Astrocyte (in vitro differentiated cells and primary cell): ENCODE measurements around the gene EIF4A2. TPM values are rescaled to one million over a fixed set of nuclear protein-coding genes. Genes with fewer than 3 reads are reported as not detected.
A peak's percentile ranks its signal among the peaks of the same experiment; 100 is the strongest.

Experiments
- DNase-seq: peaks from one replicate; pipeline ENCODE4 v3.0.0-alpha.2; 2010; ENCODE audit warnings: low read depth
- FAIRE-seq: peaks from 2 replicates; lab custom pipeline; 2011; peaks lifted over from hg19 to GRCh38; lab: Jason Lieb, UNC
- H2AFZ ChIP-seq: 2 replicates; pipeline ENCODE4 v1.6.0; 2012; ENCODE audit warnings: low read depth, low read length, inconsistent platforms
- H3K27ac ChIP-seq: 2 replicates; pipeline ENCODE4 v1.5.1; 2011; ENCODE audit warnings: low read depth, low read length, inconsistent platforms
- H3K27me3 ChIP-seq: 2 replicates; pipeline ENCODE4 v1.6.0; 2011; ENCODE audit warnings: low read length, inconsistent platforms; ENCODE audit not compliant: insufficient read depth
- H3K36me3 ChIP-seq: 2 replicates; pipeline ENCODE4 v1.5.1; 2011; ENCODE audit warnings: low read length, inconsistent platforms; ENCODE audit not compliant: insufficient read depth
- H3K4me1 ChIP-seq: 2 replicates; pipeline ENCODE4 v1.5.1; 2011; ENCODE audit warnings: low read length, inconsistent platforms; ENCODE audit not compliant: insufficient read depth
- H3K4me2 ChIP-seq: 2 replicates; pipeline ENCODE4 v1.6.0; 2012; ENCODE audit warnings: low read length, inconsistent platforms
- H3K4me3 ChIP-seq: 2 replicates; pipeline ENCODE4 v1.5.1; 2011; ENCODE audit warnings: low read depth, mild to moderate bottlenecking, low read length, inconsistent platforms; ENCODE audit not compliant: insufficient read depth
- H3K79me2 ChIP-seq: 2 replicates; pipeline ENCODE4 v1.6.0; 2012; ENCODE audit warnings: mild to moderate bottlenecking, low read length, inconsistent platforms; ENCODE audit not compliant: insufficient read depth
- H3K9ac ChIP-seq: 2 replicates; pipeline ENCODE4 v1.6.0; 2012; ENCODE audit warnings: mild to moderate bottlenecking, low read length, inconsistent platforms
- H3K9me3 ChIP-seq: 2 replicates; pipeline ENCODE4 v1.5.1; 2012; ENCODE audit warnings: low read depth, mild to moderate bottlenecking, low read length, inconsistent platforms; ENCODE audit not compliant: insufficient read depth
- H4K20me1 ChIP-seq: 2 replicates; pipeline ENCODE4 v1.6.0; 2012; ENCODE audit warnings: low read length, inconsistent platforms; ENCODE audit not compliant: insufficient read depth
- H3K27ac Mint-ChIP-seq: one replicate; pipeline ENCODE4 v1.8.0; 2021; ENCODE audit warnings: mild to moderate bottlenecking, mixed read lengths; ENCODE audit not compliant: unreplicated experiment
- H3K27me3 Mint-ChIP-seq: one replicate; pipeline ENCODE4 v1.8.0; 2021; ENCODE audit warnings: low read depth, mixed read lengths; ENCODE audit not compliant: unreplicated experiment
- H3K36me3 Mint-ChIP-seq: one replicate; pipeline ENCODE4 v1.8.0; 2021; ENCODE audit warnings: low read depth, mixed read lengths; ENCODE audit not compliant: unreplicated experiment
- H3K4me1 Mint-ChIP-seq: one replicate; pipeline ENCODE4 v1.8.0; 2021; ENCODE audit warnings: low read depth, mixed read lengths; ENCODE audit not compliant: unreplicated experiment
- H3K4me3 Mint-ChIP-seq: one replicate; pipeline ENCODE4 v1.8.0; 2021; ENCODE audit warnings: mild to moderate bottlenecking, moderate library complexity, mixed read lengths; ENCODE audit not compliant: unreplicated experiment
- H3K9me3 Mint-ChIP-seq: one replicate; pipeline ENCODE4 v1.8.0; 2021; ENCODE audit warnings: mild to moderate bottlenecking, mixed read lengths; ENCODE audit not compliant: unreplicated experiment
- CTCF ChIP-seq: IDR thresholded peaks from 2 replicates; pipeline ENCODE4 v1.5.1; 2011; ENCODE audit warnings: low read depth, mild to moderate bottlenecking, inconsistent platforms, low read length, moderate library complexity; ENCODE audit not compliant: insufficient read depth
- EZH2 ChIP-seq: IDR thresholded peaks from 2 replicates; pipeline ENCODE4 v1.6.1; 2012; ENCODE audit warnings: mild to moderate bottlenecking, low read length, inconsistent platforms; ENCODE audit not compliant: insufficient read depth
- total RNA-seq: library from RNA; stranded (reverse); gene quantifications from 2 replicates; pipeline ENCODE4 v1.2.1, GENCODE V29; 2021

EIF4A2 gene
- total RNA-seq, 1 donor from 2014 or later: 323 TPM

GRCh38 chr3:186757214-186757613, 26.2 kb upstream of the EIF4A2 start:
- H3K9me3 ChIP-seq: no peaks in the 10 kb centered on the region
- Mint-ChIP-seq H3K27ac (no peak overlapping the region), H3K4me3 (no peak overlapping the region), H3K9me3 (no peaks in the 10 kb centered on the region), H3K4me1 (peaks cover 2% of the 10 kb centered on the region), H3K36me3 (no peaks in the 10 kb centered on the region), H3K27me3 (peaks cover 2% of the 10 kb centered on the region)
- no peak overlapping the region for H3K9ac ChIP-seq
- H3K4me1 ChIP-seq: peaks cover 4% of the 10 kb centered on the region
- no peak overlapping the region for H3K4me2 ChIP-seq
- no peak overlapping the region for H3K27ac ChIP-seq
- no peak for TF ChIP-seq CTCF
- TF ChIP-seq EZH2: no peak
- DNase-seq: no peak
- H3K27me3 ChIP-seq: no peaks in the 10 kb centered on the region
- H3K36me3 ChIP-seq: no peaks in the 10 kb centered on the region
- no peaks in the 10 kb centered on the region for H3K79me2 ChIP-seq
- H3K4me3 ChIP-seq: no peak overlapping the region
- no peak overlapping the region for H2AFZ ChIP-seq
- no peak for FAIRE-seq
- H4K20me1 ChIP-seq: no peaks in the 10 kb centered on the region

- Mint-ChIP-seq H3K9me3 (no peaks in the 10 kb centered on the region), H3K4me1 (peaks cover 2% of the 10 kb centered on the region), H3K4me3 (no peak overlapping the region), H3K27me3 (peaks cover 2% of the 10 kb centered on the region), H3K27ac (no peak overlapping the region), H3K36me3 (no peaks in the 10 kb centered on the region)
- TF ChIP-seq CTCF (no peak), EZH2 (no peak)
- no peaks in the 10 kb centered on the region for H3K9me3 ChIP-seq
- FAIRE-seq (no peak), DNase-seq (no peak)
- no peaks in the 10 kb centered on the region for H3K79me2 ChIP-seq
- no peak overlapping the region for H3K4me2 ChIP-seq
- no peaks in the 10 kb centered on the region for H3K36me3 ChIP-seq
- no peak overlapping the region for H3K4me3 ChIP-seq
- no peak overlapping the region for H3K9ac ChIP-seq
- H3K27me3 ChIP-seq: no peaks in the 10 kb centered on the region
- peaks cover 4% of the 10 kb centered on the region for H3K4me1 ChIP-seq
- no peak overlapping the region for H3K27ac ChIP-seq
- H4K20me1 ChIP-seq: no peaks in the 10 kb centered on the region
- no peak overlapping the region for H2AFZ ChIP-seq
Observed at GRCh38 chr3:186757686-186758220, 25.6 kb upstream of the EIF4A2 start.

- no peak overlapping the region for H3K9ac ChIP-seq
- no peak overlapping the region for H3K4me2 ChIP-seq
- H4K20me1 ChIP-seq: no peaks in the 10 kb centered on the region
- Mint-ChIP-seq H3K9me3 (no peaks in the 10 kb centered on the region), H3K27ac (no peak overlapping the region), H3K36me3 (no peaks in the 10 kb centered on the region), H3K4me1 (no peaks in the 10 kb centered on the region), H3K4me3 (no peak overlapping the region), H3K27me3 (peaks cover 2% of the 10 kb centered on the region)
- DNase-seq: peak; percentile 17
- no peaks in the 10 kb centered on the region for H3K79me2 ChIP-seq
- H2AFZ ChIP-seq: no peak overlapping the region
- no peak overlapping the region for H3K4me3 ChIP-seq
- H3K27me3 ChIP-seq: no peaks in the 10 kb centered on the region
- H3K4me1 ChIP-seq: no peaks in the 10 kb centered on the region
- TF ChIP-seq EZH2 (no peak), CTCF (no peak)
- no peaks in the 10 kb centered on the region for H3K9me3 ChIP-seq
- no peak for FAIRE-seq
- no peak overlapping the region for H3K27ac ChIP-seq
- no peaks in the 10 kb centered on the region for H3K36me3 ChIP-seq
Observed at GRCh38 chr3:186759231-186759930, 24.0 kb upstream of the EIF4A2 start.
